Stimulated activated CD8-positive, alpha-beta memory T cell treated with anti-CD3 and anti-CD28 coated beads, Interleukin-7, amount 100 ng/mL, for 48 hours (primary cell): Measurements from ENCODE around the gene NUFIP1.
"Not testable (repeated sequence)": the region's sequence is repeated elsewhere in the genome, so short reads cannot be mapped to it uniquely, and the experiment has no call there.

Experiments used
- DNase-seq, 2 donors: peaks; one replicate each; pipeline ENCODE4 v3.0.0-alpha.2; 2020; ENCODE audit warnings: low read depth in 1 of 2; ENCODE audit errors: extremely low read depth in 1 of 2

NUFIP1 gene

GRCh38 chr13:44969551-44970484 is 19.5 kb downstream of the NUFIP1 start:
- no peak for DNase-seq

DNA sequence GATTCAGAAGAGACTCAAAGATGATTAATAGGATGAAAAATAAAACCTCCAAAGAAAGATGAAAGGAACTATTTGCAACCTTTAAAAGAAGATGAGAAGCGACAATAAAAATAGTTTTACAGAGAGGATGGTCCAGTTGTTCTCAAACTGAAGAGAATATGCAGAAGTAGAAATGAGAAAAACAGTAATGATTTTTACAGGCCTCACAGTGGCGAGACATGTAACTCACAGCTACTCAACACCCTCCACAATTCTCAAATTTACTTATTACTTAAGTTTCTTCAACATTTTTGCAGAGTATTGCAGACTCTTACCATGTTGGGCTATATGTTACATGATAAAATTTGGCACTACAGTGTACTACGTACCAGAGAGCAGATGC is 20.8 kb downstream of the NUFIP1 start:
- DNase-seq: no peak

DNA sequence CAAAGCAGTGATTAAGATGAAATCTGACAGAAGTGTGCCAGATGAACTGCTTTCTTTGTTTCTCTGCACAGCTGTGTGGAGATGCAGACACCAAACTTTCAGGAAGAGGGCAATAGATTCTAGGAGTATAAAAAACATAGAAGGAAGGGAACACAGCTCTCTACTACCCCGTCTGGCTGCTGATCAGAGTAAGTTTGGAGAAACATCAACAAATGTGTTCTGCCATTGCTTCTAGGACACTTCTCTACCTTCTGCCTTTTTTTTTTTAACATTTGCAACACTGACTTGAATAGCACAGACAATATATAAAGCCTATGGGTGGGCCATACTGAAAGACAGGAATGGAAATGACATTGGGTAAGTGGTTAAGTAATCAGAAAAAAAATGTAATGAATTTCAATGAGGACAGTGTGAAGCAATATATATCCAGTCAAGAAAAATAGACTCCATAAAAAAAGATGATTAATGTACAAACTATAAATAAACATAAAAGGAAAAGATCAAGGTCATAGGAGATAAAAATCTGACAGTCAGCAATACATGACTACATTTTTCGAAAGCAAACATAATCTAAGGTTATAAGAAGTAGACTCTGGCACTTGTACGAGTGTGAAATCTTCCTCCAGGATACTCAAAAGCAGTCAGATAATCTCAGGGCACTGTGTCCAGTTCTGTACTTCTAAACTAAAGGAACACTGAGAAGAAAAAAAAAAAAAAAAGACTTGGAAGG is 21.4 kb downstream of the NUFIP1 start:
- DNase-seq: no peak

- no peak for DNase-seq
Observed at GRCh38 chr13:44961997-44962396, 27.3 kb downstream of the NUFIP1 start.

DNA sequence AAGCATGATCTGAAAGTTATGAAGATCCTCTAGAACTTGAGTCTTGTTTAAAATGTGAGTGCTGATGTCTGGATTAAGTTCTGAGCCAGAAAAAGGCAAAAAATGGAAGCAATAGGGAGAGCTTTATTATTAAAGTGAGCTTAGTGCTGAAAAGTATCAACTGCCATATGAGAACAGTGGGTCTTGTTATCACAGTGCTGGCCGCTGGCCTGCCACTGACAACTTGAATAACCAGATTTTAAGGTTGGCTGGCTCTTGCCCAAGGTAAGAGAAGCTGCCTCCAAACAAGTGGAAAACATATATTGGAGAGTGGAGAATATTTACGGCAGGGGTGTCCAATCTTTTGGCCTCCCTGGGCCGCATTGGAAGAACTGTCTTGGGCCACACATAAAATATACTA is 33.9 kb downstream of the NUFIP1 start:
- no peak for DNase-seq

DNA sequence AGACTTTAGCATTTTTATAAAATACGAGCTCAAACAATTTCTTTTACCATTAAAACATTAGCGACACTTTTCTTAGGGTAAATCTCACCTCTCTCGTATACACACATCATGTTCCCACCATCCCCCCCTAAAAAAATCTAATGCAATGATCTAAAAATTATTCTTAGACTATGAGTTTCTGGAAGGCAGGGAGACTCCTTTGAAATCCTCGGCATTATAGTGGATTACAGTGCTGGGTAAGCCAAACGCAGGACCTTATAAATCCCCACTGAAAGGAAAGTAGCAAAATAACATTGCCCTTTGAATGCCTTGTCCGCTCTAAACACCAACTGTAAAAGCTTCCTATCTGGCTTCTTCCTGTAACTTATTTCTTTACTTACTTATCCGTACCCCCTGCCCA is 35.0 kb downstream of the NUFIP1 start:
- DNase-seq: no peak

GRCh38 chr13:44952671-44953070 is 36.6 kb downstream of the NUFIP1 start:
- no peak for DNase-seq

DNA sequence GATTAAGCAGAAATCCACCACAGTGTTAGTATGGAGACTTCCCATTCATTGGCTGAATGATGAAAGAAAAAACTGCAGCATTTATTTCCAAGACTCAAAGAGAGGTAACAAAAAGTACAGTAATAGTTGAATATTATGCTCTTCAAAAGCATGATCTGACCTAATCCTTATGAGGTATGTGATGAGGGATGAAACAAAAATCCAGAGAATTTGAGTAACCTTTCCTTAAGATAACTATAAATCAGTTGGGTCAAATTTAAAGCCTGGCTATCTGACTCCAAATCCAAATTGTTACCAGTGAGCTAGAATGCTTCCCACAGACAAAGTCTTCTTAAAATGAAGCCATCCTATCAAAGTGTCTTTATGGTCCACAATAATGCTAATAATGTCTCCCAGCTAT is 38.1 kb downstream of the NUFIP1 start:
- no peak for DNase-seq

DNA sequence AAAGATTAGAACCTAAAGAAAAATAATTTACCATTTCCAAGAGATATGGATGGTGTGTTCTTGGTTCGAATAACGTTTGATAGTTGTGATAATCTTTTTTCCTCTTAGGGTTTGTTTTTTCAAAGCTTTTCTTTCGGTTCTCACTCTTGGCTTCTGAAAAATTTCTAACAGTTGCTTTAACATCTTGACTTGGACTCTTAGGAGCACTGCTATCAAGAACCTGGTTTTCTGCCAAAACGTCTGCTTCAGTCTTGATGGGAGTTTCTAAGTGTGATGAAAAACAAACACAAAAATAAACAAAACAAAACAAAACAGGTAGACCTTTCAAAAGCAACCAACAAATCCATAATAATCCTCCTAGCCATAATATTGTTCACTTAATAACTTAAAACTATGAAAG is 45.9 kb downstream of the NUFIP1 start:
- DNase-seq: not testable (repeated sequence)

- DNase-seq: no peak
Observed at GRCh38 chr13:44938854-44939253, 50.4 kb downstream of the NUFIP1 start.

GRCh38 chr13:44936246-44936645 is 53.0 kb downstream of the NUFIP1 start:
- DNase-seq: no peak

GRCh38 chr13:44934724-44935123 is 54.5 kb downstream of the NUFIP1 start:
- DNase-seq: no peak

GRCh38 chr13:44932850-44933251 is 56.4 kb downstream of the NUFIP1 start:
- no peak for DNase-seq

DNA sequence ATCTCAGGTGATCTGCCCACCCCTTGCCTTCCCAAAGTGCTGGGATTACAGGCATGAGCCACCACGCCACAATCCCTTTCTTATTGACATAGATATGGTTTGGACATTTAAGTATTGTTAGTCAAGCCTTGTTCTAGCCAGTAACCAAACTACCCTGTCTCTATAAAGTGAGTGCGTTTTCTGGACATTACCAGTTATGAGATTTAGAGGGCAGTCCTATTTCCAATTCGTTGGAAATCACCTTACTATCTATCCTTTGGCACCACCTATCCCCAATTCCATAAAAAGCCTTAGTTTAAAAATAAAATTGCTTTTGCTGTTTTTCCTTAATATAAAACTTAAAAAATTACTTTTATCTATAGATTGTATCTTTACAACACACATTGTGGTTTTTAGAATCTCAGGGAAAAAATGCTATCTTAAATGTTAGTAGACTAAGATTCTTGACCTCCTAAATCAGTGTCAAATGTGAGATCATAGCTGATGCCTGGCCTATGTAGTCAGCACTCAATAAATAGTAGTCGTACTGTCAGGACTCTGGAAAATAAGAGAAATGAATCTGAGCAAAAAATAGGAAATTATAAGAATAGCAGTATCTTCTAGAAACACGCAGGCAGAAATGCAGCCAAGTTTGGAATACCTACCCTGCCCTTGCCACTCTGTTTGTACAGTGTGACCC is 57.0 kb downstream of the NUFIP1 start:
- no peak for DNase-seq

- DNase-seq: no peak
Observed at GRCh38 chr13:44930963-44931623, 58.2 kb downstream of the NUFIP1 start.

- DNase-seq: no peak
Observed at GRCh38 chr13:44930280-44930679, 59.0 kb downstream of the NUFIP1 start.

GRCh38 chr13:44929692-44930091 is 59.6 kb downstream of the NUFIP1 start:
- no peak for DNase-seq

DNA sequence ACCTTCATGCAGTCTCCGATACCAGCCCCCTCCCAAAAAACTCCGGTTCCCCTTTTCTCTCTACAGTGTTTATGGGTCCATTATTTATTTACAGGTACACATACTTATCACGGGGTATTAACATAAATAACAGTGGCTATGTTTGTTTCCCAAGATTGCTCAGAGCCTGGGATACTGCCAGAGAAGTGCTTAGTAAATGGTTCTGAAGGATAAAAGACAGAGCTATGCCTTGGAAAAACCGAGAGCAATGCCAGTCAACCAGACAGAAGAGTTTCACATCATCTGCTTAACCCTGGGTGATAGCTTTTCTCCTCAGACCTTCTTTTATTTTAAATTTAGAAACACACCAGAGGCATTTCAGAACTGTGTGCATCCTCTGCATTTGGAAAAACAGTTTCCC is 61.3 kb downstream of the NUFIP1 start:
- no peak for DNase-seq

- DNase-seq: no peak
Observed at GRCh38 chr13:44921931-44922758, 67.1 kb downstream of the NUFIP1 start.

- DNase-seq: no peak
Observed at GRCh38 chr13:44921246-44921877, 67.9 kb downstream of the NUFIP1 start.
